K562 (cell line): ENCODE results near the gene LGALS3BP. TPM values are rescaled to one million over a fixed set of nuclear protein-coding genes. Genes with fewer than 3 reads are reported as not detected.

Experiments used
- ATF3 ChIP-seq, 2 experiments: fragments of 450-650 bp in 1 of 2; sonication (generic) in 1 of 2; formaldehyde crosslinking in 1 of 2; IDR thresholded peaks in 1 of 2; conservative IDR thresholded peaks in 1 of 2; 2 replicates each; pipeline versions ENCODE4 v1.6.1 to v1.8.1; 2016 to 2023; ENCODE audit warnings: mild to moderate bottlenecking in 2 of 2, moderate library complexity in 2 of 2, inconsistent platforms in 1 of 2, missing genetic modification reagents in 1 of 2
- CREB1 ChIP-seq, 2 experiments: sonication (generic) in 1 of 2; formaldehyde crosslinking in 1 of 2; IDR thresholded peaks; 2 replicates each; pipeline versions ENCODE4 v1.6.1 to v1.8.0; 2012 to 2022; ENCODE audit warnings: inconsistent platforms in 1 of 2, mild to moderate bottlenecking in 1 of 2, missing genetic modification reagents in 1 of 2, moderate library complexity in 1 of 2
- CREM ChIP-seq: IDR thresholded peaks from 2 replicates; pipeline ENCODE4 v1.6.1; 2014; ENCODE audit warnings: antibody characterized with exemption, low read depth
- RBM14 ChIP-seq: fragments of 200-400 bp; formaldehyde crosslinking; IDR thresholded peaks from 2 replicates; pipeline ENCODE4 v1.6.1; 2018; ENCODE audit warnings: low read depth, mild to moderate bottlenecking, low read length, moderate library complexity, borderline replicate concordance; ENCODE audit not compliant: insufficient read depth
- TFAP4 ChIP-seq: sonication (generic); formaldehyde crosslinking; IDR thresholded peaks from 2 replicates; pipeline ENCODE4 v1.8.0; 2022; ENCODE audit warnings: missing genetic modification reagents, mild to moderate bottlenecking, moderate library complexity, borderline replicate concordance
- polyA plus RNA-seq, 8 experiments: library from polyadenylated mRNA; depleted of rRNA in 4 of 8; stranded (reverse) in 5 of 8; unstranded in 3 of 8; fragments of >200 nt; fragmentation: Nextera tagmentation in 2 of 8; fragmentation: Illumina TruSeq in 1 of 8; extraction: Ambion mirVana in 2 of 8; extraction: Trizol in 1 of 8; gene quantifications; 2 replicates each; pipeline versions ENCODE4 v1.2.1 to v1.2.3, GENCODE V29; 2011 to 2014; ENCODE audit warnings: inconsistent platforms in 1 of 8, missing spikeins in 1 of 8
- total RNA-seq, 7 experiments: library from RNA; depleted of rRNA in 6 of 7; stranded (reverse); fragments of >200 nt in 6 of 7; fragmentation: Illumina TruSeq in 2 of 7; extraction: Trizol in 2 of 7; gene quantifications; 2 replicates each; pipeline versions ENCODE4 v1.2.1 to v1.2.3, GENCODE V29; 2011 to 2021; ENCODE audit warnings: low replicate concordance in 1 of 7
- TF ChIP-seq, protein P1 (sequence below): fragments of 450-650 bp; IDR thresholded peaks from 2 replicates; pipeline ENCODE4 v1.6.1; 2016

LGALS3BP gene
- total and polyA plus RNA-seq, 9 of the 15 experiments (the other 6 are each of a cell fraction or from before 2014, with no cell fraction given) = 0.39 to 5.3 (median 3.2) TPM

- TF ChIP-seq RBM14 (no peak), CREB1 (IDR thresholded peaks at IDR 0.05) (0 out of 2 replicates have a peak, but pooled peaks have one; percentile 16), CREB1 (CRISPR knock-in tag; IDR thresholded peaks at IDR 0.05) (no peak), CREM (peak; percentile 62; the same call in 1 of the 2 replicates), ATF3 (IDR thresholded peaks at IDR 0.05) (peak; percentile 80), ATF3 (CRISPR knock-in tag; conservative IDR thresholded peaks at IDR 0.05) (no peak), TFAP4 (0 out of 2 replicates have a peak, but pooled peaks have one; percentile 18)
- TF ChIP-seq, protein P1, sequence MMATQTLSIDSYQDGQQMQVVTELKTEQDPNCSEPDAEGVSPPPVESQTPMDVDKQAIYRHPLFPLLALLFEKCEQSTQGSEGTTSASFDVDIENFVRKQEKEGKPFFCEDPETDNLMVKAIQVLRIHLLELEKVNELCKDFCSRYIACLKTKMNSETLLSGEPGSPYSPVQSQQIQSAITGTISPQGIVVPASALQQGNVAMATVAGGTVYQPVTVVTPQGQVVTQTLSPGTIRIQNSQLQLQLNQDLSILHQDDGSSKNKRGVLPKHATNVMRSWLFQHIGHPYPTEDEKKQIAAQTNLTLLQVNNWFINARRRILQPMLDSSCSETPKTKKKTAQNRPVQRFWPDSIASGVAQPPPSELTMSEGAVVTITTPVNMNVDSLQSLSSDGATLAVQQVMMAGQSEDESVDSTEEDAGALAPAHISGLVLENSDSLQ = peak; percentile 81
Measured at GRCh38 chr17:78933959-78934568, 45.7 kb downstream of the LGALS3BP start (continued).
